ENCODE results near the gene SUMO3. TPM values are rescaled to one million over a fixed set of nuclear protein-coding genes. Genes with fewer than 3 reads are reported as not detected.

Gene SUMO3
- total and polyA plus RNA-seq, 2 of the 13 experiments (the other 11 are each of a cell fraction or from before 2014, with no cell fraction given): 51.4 to 92.4 TPM

DNA sequence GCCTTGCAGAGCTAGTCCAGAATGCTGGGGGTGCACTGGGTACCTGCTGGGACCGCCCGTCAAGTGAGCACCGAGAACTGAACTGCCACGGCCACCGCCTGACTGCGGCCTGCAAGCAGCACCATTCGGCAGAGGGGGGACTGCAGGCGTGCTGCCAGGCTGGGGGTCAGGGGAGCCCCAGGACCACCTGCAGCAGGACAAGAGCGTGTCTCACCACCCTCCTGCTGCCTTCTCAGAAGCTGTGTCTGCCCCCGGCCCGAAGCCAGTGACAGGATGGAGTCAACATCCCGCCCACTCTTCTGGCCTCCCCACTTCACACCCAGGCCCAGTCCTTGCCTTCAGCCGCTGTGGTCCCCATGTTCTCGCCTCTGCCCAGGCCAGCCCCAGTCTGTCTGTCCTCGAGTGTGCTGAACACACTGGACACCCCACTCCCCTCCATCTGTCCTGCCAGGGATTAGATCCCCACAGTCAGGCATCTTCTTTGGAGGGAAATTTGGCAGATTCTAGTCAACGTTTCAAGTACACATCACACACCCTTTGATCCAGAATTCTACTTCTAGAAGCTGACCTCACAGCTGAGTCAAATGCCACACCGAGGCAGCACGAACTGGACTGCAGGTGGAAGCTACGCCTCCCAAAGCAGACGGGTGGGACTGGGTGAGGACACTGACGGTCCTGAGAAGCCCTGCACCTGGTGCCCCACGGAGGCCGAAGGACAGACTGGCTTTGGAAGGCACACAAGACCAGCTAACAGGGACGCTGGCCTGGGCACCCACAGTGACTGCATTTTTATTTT, 29.6 kb upstream of the SUMO3 start (continued):
- TF ChIP-seq, protein P1, sequence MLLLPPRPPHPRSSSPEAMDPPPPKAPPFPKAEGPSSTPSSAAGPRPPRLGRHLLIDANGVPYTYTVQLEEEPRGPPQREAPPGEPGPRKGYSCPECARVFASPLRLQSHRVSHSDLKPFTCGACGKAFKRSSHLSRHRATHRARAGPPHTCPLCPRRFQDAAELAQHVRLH (CRISPR knock-in tag; IDR thresholded peaks at IDR 0.05; ENCODE audit: borderline replicate concordance, low read depth): no peak
- TF ChIP-seq, protein P2, sequence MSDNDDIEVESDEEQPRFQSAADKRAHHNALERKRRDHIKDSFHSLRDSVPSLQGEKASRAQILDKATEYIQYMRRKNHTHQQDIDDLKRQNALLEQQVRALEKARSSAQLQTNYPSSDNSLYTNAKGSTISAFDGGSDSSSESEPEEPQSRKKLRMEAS (IDR thresholded peaks at IDR 0.05): no peak; the same call in 1 of the 2 replicates
- TF ChIP-seq NFE2L2 (IDR thresholded peaks at IDR 0.05; ENCODE audit: low read length) (no peak), ZNF207 (IDR thresholded peaks at IDR 0.05; ENCODE audit: borderline replicate concordance) (no peak), JUN (CRISPR knock-in tag; IDR thresholded peaks at IDR 0.05) (no peak), ZNF749 (CRISPR knock-in tag; IDR thresholded peaks at IDR 0.05; ENCODE audit: borderline replicate concordance) (no peak), NFYB (CRISPR knock-in tag; IDR thresholded peaks at IDR 0.05) (no peak), ZNF549 (CRISPR knock-in tag; IDR thresholded peaks at IDR 0.05) (no peak), MXD4 (CRISPR knock-in tag; IDR thresholded peaks at IDR 0.05) (no peak), REXO4 (CRISPR knock-in tag; IDR thresholded peaks at IDR 0.05; ENCODE audit: borderline replicate concordance) (no peak), LCORL (IDR thresholded peaks at IDR 0.05) (no peak), LCORL (CRISPR knock-in tag; IDR thresholded peaks at IDR 0.05) (no peak; the same call in 1 of the 2 replicates), HNRNPL (IDR thresholded peaks at IDR 0.05; ENCODE audit: low read depth, low read length) (no peak), SNRNP70 (IDR thresholded peaks at IDR 0.05; ENCODE audit: low read depth, low read length) (no peak), MLLT10 (CRISPR knock-in tag; IDR thresholded peaks at IDR 0.05) (no peak), ZNF326 (CRISPR knock-in tag; IDR thresholded peaks at IDR 0.05; ENCODE audit: borderline replicate concordance) (no peak), HOXA3 (CRISPR knock-in tag; IDR thresholded peaks at IDR 0.05) (0 out of 2 replicates have a peak, but pooled peaks have one; percentile 12), ZNF816 (CRISPR knock-in tag; IDR thresholded peaks at IDR 0.05; ENCODE audit: borderline replicate concordance) (peak; percentile 76; the same call in 1 of the 2 replicates), AGO2 (optimal IDR thresholded peaks at IDR 0.05; ENCODE audit: low read depth, low read length) (peak; percentile 97), ARNT (IDR thresholded peaks at IDR 0.05) (no peak), AKAP8 (CRISPR knock-in tag; IDR thresholded peaks at IDR 0.05) (peak; percentile 98)
- TF ChIP-seq, protein P3, sequence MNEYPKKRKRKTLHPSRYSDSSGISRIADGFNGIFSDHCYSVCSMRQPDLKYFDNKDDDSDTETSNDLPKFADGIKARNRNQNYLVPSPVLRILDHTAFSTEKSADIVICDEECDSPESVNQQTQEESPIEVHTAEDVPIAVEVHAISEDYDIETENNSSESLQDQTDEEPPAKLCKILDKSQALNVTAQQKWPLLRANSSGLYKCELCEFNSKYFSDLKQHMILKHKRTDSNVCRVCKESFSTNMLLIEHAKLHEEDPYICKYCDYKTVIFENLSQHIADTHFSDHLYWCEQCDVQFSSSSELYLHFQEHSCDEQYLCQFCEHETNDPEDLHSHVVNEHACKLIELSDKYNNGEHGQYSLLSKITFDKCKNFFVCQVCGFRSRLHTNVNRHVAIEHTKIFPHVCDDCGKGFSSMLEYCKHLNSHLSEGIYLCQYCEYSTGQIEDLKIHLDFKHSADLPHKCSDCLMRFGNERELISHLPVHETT (CRISPR knock-in tag; conservative IDR thresholded peaks at IDR 0.05): no peak
- TF ChIP-seq, protein P4, sequence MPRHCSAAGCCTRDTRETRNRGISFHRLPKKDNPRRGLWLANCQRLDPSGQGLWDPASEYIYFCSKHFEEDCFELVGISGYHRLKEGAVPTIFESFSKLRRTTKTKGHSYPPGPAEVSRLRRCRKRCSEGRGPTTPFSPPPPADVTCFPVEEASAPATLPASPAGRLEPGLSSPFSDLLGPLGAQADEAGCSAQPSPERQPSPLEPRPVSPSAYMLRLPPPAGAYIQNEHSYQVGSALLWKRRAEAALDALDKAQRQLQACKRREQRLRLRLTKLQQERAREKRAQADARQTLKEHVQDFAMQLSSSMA (CRISPR knock-in tag; IDR thresholded peaks at IDR 0.05): no peak
- TF ChIP-seq, protein P5, sequence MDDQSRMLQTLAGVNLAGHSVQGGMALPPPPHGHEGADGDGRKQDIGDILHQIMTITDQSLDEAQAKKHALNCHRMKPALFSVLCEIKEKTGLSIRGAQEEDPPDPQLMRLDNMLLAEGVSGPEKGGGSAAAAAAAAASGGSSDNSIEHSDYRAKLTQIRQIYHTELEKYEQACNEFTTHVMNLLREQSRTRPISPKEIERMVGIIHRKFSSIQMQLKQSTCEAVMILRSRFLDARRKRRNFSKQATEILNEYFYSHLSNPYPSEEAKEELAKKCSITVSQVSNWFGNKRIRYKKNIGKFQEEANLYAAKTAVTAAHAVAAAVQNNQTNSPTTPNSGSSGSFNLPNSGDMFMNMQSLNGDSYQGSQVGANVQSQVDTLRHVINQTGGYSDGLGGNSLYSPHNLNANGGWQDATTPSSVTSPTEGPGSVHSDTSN (CRISPR knock-in tag; IDR thresholded peaks at IDR 0.05; ENCODE audit: borderline replicate concordance): no peak
- TF ChIP-seq, protein P6, sequence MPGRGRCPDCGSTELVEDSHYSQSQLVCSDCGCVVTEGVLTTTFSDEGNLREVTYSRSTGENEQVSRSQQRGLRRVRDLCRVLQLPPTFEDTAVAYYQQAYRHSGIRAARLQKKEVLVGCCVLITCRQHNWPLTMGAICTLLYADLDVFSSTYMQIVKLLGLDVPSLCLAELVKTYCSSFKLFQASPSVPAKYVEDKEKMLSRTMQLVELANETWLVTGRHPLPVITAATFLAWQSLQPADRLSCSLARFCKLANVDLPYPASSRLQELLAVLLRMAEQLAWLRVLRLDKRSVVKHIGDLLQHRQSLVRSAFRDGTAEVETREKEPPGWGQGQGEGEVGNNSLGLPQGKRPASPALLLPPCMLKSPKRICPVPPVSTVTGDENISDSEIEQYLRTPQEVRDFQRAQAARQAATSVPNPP (CRISPR knock-in tag; IDR thresholded peaks at IDR 0.05): no peak
- TF ChIP-seq, protein P7, sequence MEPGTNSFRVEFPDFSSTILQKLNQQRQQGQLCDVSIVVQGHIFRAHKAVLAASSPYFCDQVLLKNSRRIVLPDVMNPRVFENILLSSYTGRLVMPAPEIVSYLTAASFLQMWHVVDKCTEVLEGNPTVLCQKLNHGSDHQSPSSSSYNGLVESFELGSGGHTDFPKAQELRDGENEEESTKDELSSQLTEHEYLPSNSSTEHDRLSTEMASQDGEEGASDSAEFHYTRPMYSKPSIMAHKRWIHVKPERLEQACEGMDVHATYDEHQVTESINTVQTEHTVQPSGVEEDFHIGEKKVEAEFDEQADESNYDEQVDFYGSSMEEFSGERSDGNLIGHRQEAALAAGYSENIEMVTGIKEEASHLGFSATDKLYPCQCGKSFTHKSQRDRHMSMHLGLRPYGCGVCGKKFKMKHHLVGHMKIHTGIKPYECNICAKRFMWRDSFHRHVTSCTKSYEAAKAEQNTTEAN (CRISPR knock-in tag; conservative IDR thresholded peaks at IDR 0.05): no peak
